Measurements from ENCODE around the gene RXRA. TPM values are rescaled to one million over a fixed set of nuclear protein-coding genes. Genes with fewer than 3 reads are reported as not detected.

RXRA gene
- total RNA-seq, 1 experiment from 2014 or later = 29.9 TPM

DNA sequence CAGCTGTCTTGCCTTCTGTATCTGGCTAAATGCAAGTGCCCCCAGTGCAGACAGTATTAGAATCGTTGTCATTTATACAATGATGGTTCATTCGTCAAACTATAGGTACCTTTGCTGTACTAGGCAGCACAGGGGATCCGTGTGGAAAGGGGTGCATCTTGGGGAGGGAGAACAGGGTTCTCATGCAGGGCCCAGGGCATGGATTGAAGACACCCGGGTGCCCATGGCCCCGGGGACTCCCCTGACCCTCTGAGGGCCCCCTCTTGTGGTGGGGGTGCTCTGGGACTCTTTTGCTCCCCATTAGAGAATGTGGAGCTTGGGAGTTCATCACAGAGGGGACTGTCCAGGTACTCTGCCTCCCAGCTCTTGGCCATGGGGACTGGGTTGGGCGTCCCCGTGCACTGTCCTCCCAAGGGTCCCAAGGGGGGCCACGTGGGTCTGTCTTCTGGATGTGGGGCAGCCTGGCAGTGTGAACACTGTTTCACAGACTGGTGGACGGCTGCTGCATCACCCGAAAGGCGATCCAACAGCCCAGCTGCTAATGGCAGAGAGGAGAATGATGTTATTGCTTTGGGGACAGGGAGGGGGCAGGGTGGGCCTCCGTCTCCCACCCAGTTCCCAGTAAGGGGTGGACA is 36.9 kb upstream of the RXRA start:
- Histone ChIP-seq H3K4me1 (ENCODE audit: insufficient read depth, low read length) (no peaks in the 10 kb centered on the region), H2BK12ac (ENCODE audit: insufficient read length, low read depth, low read length) (no peak overlapping the region), H3K4ac (ENCODE audit: low read depth, low read length) (no peak overlapping the region), H3K79me2 (ENCODE audit: insufficient read depth, low read length) (no peaks in the 10 kb centered on the region), H3K23ac (ENCODE audit: insufficient read length, low read depth, low read length) (no peak overlapping the region), H3K14ac (ENCODE audit: insufficient read depth, low read length) (no peak overlapping the region), H2AK5ac (ENCODE audit: insufficient read length, low read length) (no peak overlapping the region), H2AFZ (ENCODE audit: low read length) (no peak overlapping the region), H2BK20ac (ENCODE audit: low read depth, low read length, poor library complexity, severe bottlenecking) (no peak overlapping the region), H4K91ac (ENCODE audit: insufficient read length, low read depth, low read length) (no peak overlapping the region), H4K5ac (ENCODE audit: insufficient read length, low read depth, low read length) (no peak overlapping the region), H3T11ph (ENCODE audit: low read length) (no peak overlapping the region), H3K27ac (ENCODE audit: insufficient read length, low read depth, low read length) (no peak overlapping the region), H2BK5ac (ENCODE audit: insufficient read length, low read length) (no peak overlapping the region), H2BK120ac (ENCODE audit: low read depth, low read length, poor library complexity, severe bottlenecking) (no peak overlapping the region), H3K23me2 (ENCODE audit: insufficient read length, low read depth, low read length, poor library complexity, severe bottlenecking) (no peaks in the 10 kb centered on the region), H3K79me1 (ENCODE audit: insufficient read depth, low read depth, low read length, poor library complexity, severe bottlenecking) (no peaks in the 10 kb centered on the region), H3K18ac (ENCODE audit: insufficient read length, low read depth, low read length) (no peak overlapping the region), H4K8ac (replicated peaks; ENCODE audit: insufficient read length, low read depth, low read length) (no peak overlapping the region), H3K27me3 (ENCODE audit: insufficient read depth, low read length) (no peaks in the 10 kb centered on the region), H4K20me1 (ENCODE audit: control insufficient read depth, insufficient read depth, insufficient read length) (no peaks in the 10 kb centered on the region), H3K56ac (ENCODE audit: insufficient read length, low read depth, low read length) (no peak overlapping the region), H2BK15ac (ENCODE audit: low read depth, low read length) (no peak overlapping the region), H3K9ac (ENCODE audit: extremely low read depth, insufficient read length, low read length) (no peak overlapping the region), H3K9me3 (ENCODE audit: control insufficient read depth, low read depth, low read length) (no peaks in the 10 kb centered on the region), H3K4me2 (ENCODE audit: insufficient read depth, insufficient read length, low read length) (no peak overlapping the region)
- Mint-ChIP-seq H3K27me3 (ENCODE audit: low read depth) (no peaks in the 10 kb centered on the region), H3K4me3 (no peak overlapping the region), H3K36me3 (ENCODE audit: insufficient read depth in 1 of 3, low read depth in 3 of 3) (no peaks in the 10 kb centered on the region; a peak in 1 of 7 replicates), H3K4me1 (peaks cover 5 to 25% of the 10 kb centered on the region in 2 experiments; a peak in 3 of 4 replicates), H3K9me3 (no peaks in the 10 kb centered on the region), H3K27ac (peak overlapping the region in 2 of 3 experiments; percentile 23 to 87; a peak in 2 of 7 replicates)
- no peak for DNase-seq
- TF ChIP-seq CTCF (conservative IDR thresholded peaks at IDR 0.05) = no peak
- WGBS (ENCODE audit: extremely low coverage, insufficient read length, low lambda C conversion rate) = no CpG with 5 or more reads among the region's 12 CpGs
